ENCODE results near the gene PYGL.

- TF ChIP-seq GATA2 (IDR thresholded peaks at IDR 0.05; ENCODE audit: low read depth, low read length) (no peak), GATA3 (IDR thresholded peaks at IDR 0.05; ENCODE audit: low read depth, low read length) (no peak)
Observed at GRCh38 chr14:50974118-50974517, 29.8 kb upstream of the PYGL start.
